Common myeloid progenitor, CD34-positive (primary cell): ENCODE data around the gene HSFX3.

ENCODE experiments used
- CTCF ChIA-PET: fragments of 350-600 bp; sonication (Branson Sonifier 250); formaldehyde crosslinking; loops from one replicate; lab custom pipeline; 2021; ENCODE audit warnings: antibody characterized with exemption; lab: Charles Lee
- POLR2A ChIA-PET: fragments of 350-600 bp; sonication (Branson Sonifier 250); formaldehyde crosslinking; loops from one replicate; lab custom pipeline; 2021; ENCODE audit warnings: antibody characterized with exemption; lab: Charles Lee
- DNase-seq, 3 donors: peaks; one replicate each; pipeline versions ENCODE4 v3.0.0 to v3.0.0-alpha.2; 2013
- H3K27ac ChIP-seq, 2 experiments: 1 replicate in 1 of 2; 2 replicates in 1 of 2; pipeline ENCODE4 v1.7.0; 2013; ENCODE audit warnings: inconsistent platforms in 2 of 2, low read length in 2 of 2, mild to moderate bottlenecking in 2 of 2, low read depth in 1 of 2, moderate library complexity in 1 of 2; ENCODE audit not compliant: severe bottlenecking in 2 of 2, insufficient read depth in 1 of 2, poor library complexity in 1 of 2
- H3K27me3 ChIP-seq, 5 experiments: replicated peaks in 2 of 5; 1 replicate in 3 of 5; 2 replicates in 2 of 5; pipeline versions ENCODE4 v1.6.1 to v1.7.0; 2013; ENCODE audit warnings: low read length in 4 of 5, mild to moderate bottlenecking in 2 of 5, moderate library complexity in 2 of 5, inconsistent platforms in 1 of 5; ENCODE audit not compliant: insufficient read depth in 5 of 5, control insufficient read depth in 4 of 5
- H3K36me3 ChIP-seq, 4 experiments: 1 replicate in 2 of 4; 2 replicates in 2 of 4; pipeline versions ENCODE4 v1.6.1 to v1.7.0; 2013; ENCODE audit warnings: low read length in 3 of 4, control low read depth in 1 of 4, mild to moderate bottlenecking in 1 of 4; ENCODE audit not compliant: control insufficient read depth in 4 of 4, insufficient read depth in 4 of 4
- H3K4me1 ChIP-seq, 4 experiments: 1 replicate in 3 of 4; 2 replicates in 1 of 4; pipeline versions ENCODE4 v1.6.1 to v1.7.1; 2013; ENCODE audit warnings: low read length in 3 of 4, mild to moderate bottlenecking in 3 of 4, control low read depth in 1 of 4, inconsistent platforms in 1 of 4, moderate library complexity in 1 of 4; ENCODE audit not compliant: control insufficient read depth in 4 of 4, insufficient read depth in 4 of 4; ENCODE audit errors: control extremely low read depth in 1 of 4
- H3K4me3 ChIP-seq, 7 experiments: 1 replicate in 4 of 7; 2 replicates in 3 of 7; pipeline versions ENCODE4 v1.5.1 to v1.7.0; 2013; ENCODE audit warnings: mild to moderate bottlenecking in 7 of 7, low read length in 6 of 7, moderate library complexity in 6 of 7, inconsistent platforms in 2 of 7, low read depth in 2 of 7, control low read depth in 1 of 7; ENCODE audit not compliant: insufficient read depth in 4 of 7, control insufficient read depth in 1 of 7; ENCODE audit errors: extremely low read depth in 1 of 7
- H3K9me3 ChIP-seq, 5 experiments: 1 replicate in 4 of 5; 2 replicates in 1 of 5; pipeline versions ENCODE4 v1.6.1 to v1.7.1; 2013; ENCODE audit warnings: low read length in 4 of 5, mild to moderate bottlenecking in 2 of 5, inconsistent platforms in 1 of 5, low read depth in 1 of 5, moderate library complexity in 1 of 5; ENCODE audit not compliant: control insufficient read depth in 4 of 5, insufficient read depth in 2 of 5; ENCODE audit errors: control extremely low read depth in 1 of 5
- WGBS: methylation state at CpG from one replicate; pipeline ENCODE4 v1.1.5; 2013; ENCODE audit not compliant: insufficient coverage; 5-methylcytosine and 5-hydroxymethylcytosine counted together

The HSFX3 gene

GRCh38 chrX:149511081-149511480, 38.6 kb downstream of the HSFX3 start:
- H3K4me1 ChIP-seq, result peaks cover 17 to 66% (median 58%) of the 10 kb centered on the region in 4 experiments
- H3K27ac ChIP-seq, result no peak overlapping the region
- WGBS, result 86% methylated on average over 4 of the region's 5 CpGs
- H3K4me3 ChIP-seq, result no peak overlapping the region
- ChIA-PET POLR2A (interaction anchor here (1.0 kb wide), 1 partner anchor 14 kb away, joined by 4 read pairs; no protein-coding TSS in a partner anchor), CTCF (interaction anchor here (0.6 to 7.3 kb wide), 5 partner anchors 10 to 29 kb away, joined by 3 to 99 read pairs (median 4); partner anchors contain the start of gene EOLA1)
- no peaks in the 10 kb centered on the region for H3K36me3 ChIP-seq
- peaks cover 0 to 6% (median 0%) of the 10 kb centered on the region in 5 experiments for H3K27me3 ChIP-seq
- H3K9me3 ChIP-seq, result no peaks in the 10 kb centered on the region
- no peak for DNase-seq

GRCh38 chrX:149510386-149510785, 39.3 kb downstream of the HSFX3 start:
- CTCF ChIA-PET, result interaction anchor here (0.6 to 7.3 kb wide), 6 partner anchors 8 to 30 kb away, joined by 3 to 99 read pairs (median 4); partner anchors contain the start of gene EOLA1
- Histone ChIP-seq H3K27ac (no peak overlapping the region), H3K36me3 (no peaks in the 10 kb centered on the region), H3K4me1 (peaks cover 21 to 67% (median 57%) of the 10 kb centered on the region in 4 experiments), H3K9me3 (no peaks in the 10 kb centered on the region), H3K27me3 (peaks cover 0 to 6% (median 0%) of the 10 kb centered on the region in 5 experiments), H3K4me3 (peak overlapping the region in 1 of 7 experiments; percentile 28)
- POLR2A ChIA-PET, result interaction anchor here (1.0 to 1.3 kb wide), 2 partner anchors 14 to 17 kb away, joined by 4 to 8 read pairs; no protein-coding TSS in a partner anchor
- peak; percentile 69 to 86 (median 85) for DNase-seq
- WGBS, result no CpG with 5 or more reads among the region's 4 CpGs

GRCh38 chrX:149508467-149508866, 41.3 kb downstream of the HSFX3 start:
- Histone ChIP-seq H3K27me3 (peaks cover 0 to 6% (median 0%) of the 10 kb centered on the region in 5 experiments), H3K4me1 (peaks cover 21 to 58% (median 46%) of the 10 kb centered on the region in 4 experiments), H3K36me3 (no peaks in the 10 kb centered on the region), H3K9me3 (no peaks in the 10 kb centered on the region), H3K4me3 (no peak overlapping the region), H3K27ac (no peak overlapping the region)
- CTCF ChIA-PET, result interaction anchor here (1.1 to 1.9 kb wide), 3 partner anchors 14 to 32 kb away, joined by 3 to 5 read pairs (median 4); partner anchors contain the start of gene EOLA1
- DNase-seq, result no peak
- POLR2A ChIA-PET, result no interaction called here
- no CpG with 5 or more reads among the region's 1 CpG for WGBS

- CTCF ChIA-PET, result interaction anchor here (2.4 to 2.9 kb wide), 2 partner anchors 12 to 33 kb away, joined by 5 to 10 read pairs; no protein-coding TSS in a partner anchor
Measured at GRCh38 chrX:149506349-149506748, 43.4 kb downstream of the HSFX3 start.

GRCh38 chrX:149505671-149506070, 44.1 kb downstream of the HSFX3 start:
- CTCF ChIA-PET, result interaction anchor here (0.9 to 2.9 kb wide), 5 partner anchors 11 to 434 kb away, joined by 3 to 12 read pairs (median 5); no protein-coding TSS in a partner anchor
- Histone ChIP-seq H3K27ac (peak overlapping the region in 1 of 2 experiments; percentile 96), H3K4me3 (peak overlapping the region in 5 of 7 experiments; percentile 10 to 92 (median 61))

More at GRCh38 chrX:149506349-149506748, 43.4 kb downstream of the HSFX3 start:
- POLR2A ChIA-PET, result no interaction called here
- Histone ChIP-seq H3K36me3 (peaks cover 2 to 11% (median 9%) of the 10 kb centered on the region in 4 experiments), H3K27me3 (peaks cover 0 to 6% (median 0%) of the 10 kb centered on the region in 5 experiments), H3K4me1 (peaks cover 11 to 51% (median 32%) of the 10 kb centered on the region in 4 experiments), H3K27ac (no peak overlapping the region), H3K4me3 (no peak overlapping the region), H3K9me3 (no peaks in the 10 kb centered on the region)
- WGBS, result no CpG with 5 or more reads among the region's 2 CpGs
- DNase-seq, result no peak

GRCh38 chrX:149504915-149505651, 44.6 kb downstream of the HSFX3 start, which contains the start of gene IDS:
TSS of gene IDS (minus strand) at chrX:149505306. CDS start at chrX:149505137, 169 bp downstream.
- peaks cover 5 to 40% (median 22%) of the 10 kb centered on the region in 4 experiments for H3K4me1 ChIP-seq
- no peaks in the 10 kb centered on the region for H3K9me3 ChIP-seq
- ChIA-PET CTCF (interaction anchor here (0.9 to 2.9 kb wide), 7 partner anchors 8 to 435 kb away, joined by 3 to 12 read pairs (median 5); no protein-coding TSS in a partner anchor), POLR2A (interaction anchor here (0.9 to 1.8 kb wide), 5 partner anchors 9 to 36 kb away, joined by 3 to 13 read pairs (median 4); partner anchors contain the start of gene EOLA1)
- WGBS, result 26% methylated on average over 40 of the region's 54 CpGs
- peaks cover 0 to 6% (median 0%) of the 10 kb centered on the region in 5 experiments for H3K27me3 ChIP-seq
- DNase-seq, result peak; percentile 87 to 93 (median 92)
- peaks cover 2 to 24% (median 13%) of the 10 kb centered on the region in 4 experiments for H3K36me3 ChIP-seq
- peak within 1 kb of the TSS; percentile 39 to 92 (median 70) for H3K4me3 ChIP-seq
- H3K27ac ChIP-seq, result peak within 1 kb of the TSS; percentile 90 to 96

More at GRCh38 chrX:149505671-149506070, 44.1 kb downstream of the HSFX3 start:
- Histone ChIP-seq H3K27me3 (peaks cover 0 to 6% (median 0%) of the 10 kb centered on the region in 5 experiments), H3K36me3 (peaks cover 2 to 18% (median 11%) of the 10 kb centered on the region in 4 experiments), H3K9me3 (no peaks in the 10 kb centered on the region), H3K4me1 (peaks cover 5 to 44% (median 25%) of the 10 kb centered on the region in 4 experiments)
- WGBS, result 87% methylated on average over 6 of the region's 9 CpGs
- POLR2A ChIA-PET, result interaction anchor here (0.9 to 1.8 kb wide), 5 partner anchors 8 to 35 kb away, joined by 3 to 13 read pairs (median 4); partner anchors contain the start of gene EOLA1
- DNase-seq, result no peak
